Endothelial cell of umbilical vein (primary cell): ENCODE data around the gene WDR27.

ENCODE experiments used
- FOS ChIP-seq: IDR thresholded peaks from 2 replicates; pipeline ENCODE4 v1.6.1; 2011; ENCODE audit warnings: mild to moderate bottlenecking, low read length, moderate library complexity, borderline replicate concordance; ENCODE audit not compliant: insufficient read depth
- TF ChIP-seq, protein P1 (sequence below), 2 donors: IDR thresholded peaks; 1 replicate in 1 of 2; 2 replicates in 1 of 2; pipeline ENCODE4 v1.5.1; 2011; ENCODE audit warnings: low read length in 2 of 2, mild to moderate bottlenecking in 2 of 2, moderate library complexity in 2 of 2, control low read depth in 1 of 2, inconsistent platforms in 1 of 2, low read depth in 1 of 2; ENCODE audit not compliant: insufficient read depth in 1 of 2; ENCODE audit errors: extremely low read depth in 1 of 2

DNA sequence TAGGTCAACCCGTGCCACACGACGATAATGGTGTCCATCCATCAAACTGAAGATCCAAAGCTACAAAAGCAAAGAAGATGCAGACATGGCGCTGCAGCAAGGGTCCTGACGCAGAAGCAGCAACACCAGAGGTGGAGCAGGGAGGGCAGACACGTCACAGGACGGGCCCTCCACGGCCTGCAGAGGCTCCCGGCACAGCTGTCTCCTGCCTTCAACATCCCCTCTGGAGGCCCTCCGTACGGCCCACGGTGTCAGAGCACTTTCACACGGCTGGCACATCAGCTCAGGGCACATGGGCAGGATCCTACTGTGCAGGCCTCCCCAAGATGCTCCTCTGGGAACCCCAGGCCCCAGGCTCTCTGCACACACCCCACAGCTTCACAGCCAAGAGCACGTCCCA lies 37.6 kb downstream of the WDR27 start:
- TF ChIP-seq FOS = no peak
- TF ChIP-seq, protein P1, sequence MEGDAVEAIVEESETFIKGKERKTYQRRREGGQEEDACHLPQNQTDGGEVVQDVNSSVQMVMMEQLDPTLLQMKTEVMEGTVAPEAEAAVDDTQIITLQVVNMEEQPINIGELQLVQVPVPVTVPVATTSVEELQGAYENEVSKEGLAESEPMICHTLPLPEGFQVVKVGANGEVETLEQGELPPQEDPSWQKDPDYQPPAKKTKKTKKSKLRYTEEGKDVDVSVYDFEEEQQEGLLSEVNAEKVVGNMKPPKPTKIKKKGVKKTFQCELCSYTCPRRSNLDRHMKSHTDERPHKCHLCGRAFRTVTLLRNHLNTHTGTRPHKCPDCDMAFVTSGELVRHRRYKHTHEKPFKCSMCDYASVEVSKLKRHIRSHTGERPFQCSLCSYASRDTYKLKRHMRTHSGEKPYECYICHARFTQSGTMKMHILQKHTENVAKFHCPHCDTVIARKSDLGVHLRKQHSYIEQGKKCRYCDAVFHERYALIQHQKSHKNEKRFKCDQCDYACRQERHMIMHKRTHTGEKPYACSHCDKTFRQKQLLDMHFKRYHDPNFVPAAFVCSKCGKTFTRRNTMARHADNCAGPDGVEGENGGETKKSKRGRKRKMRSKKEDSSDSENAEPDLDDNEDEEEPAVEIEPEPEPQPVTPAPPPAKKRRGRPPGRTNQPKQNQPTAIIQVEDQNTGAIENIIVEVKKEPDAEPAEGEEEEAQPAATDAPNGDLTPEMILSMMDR (IDR thresholded peaks at IDR 0.05; ENCODE audit: extremely low read depth in 1 of 2, insufficient read depth in 1 of 2, low read depth in 1 of 2, low read length in 2 of 2) = no peak
